WTC11 (cell line): Measurements from ENCODE around the gene GGT6. TPM values are rescaled to one million over a fixed set of nuclear protein-coding genes. Genes with fewer than 3 reads are reported as not detected.

Source experiments
- ATAC-seq: fragments of 200-7000 bp; cut with Tn5 transposase; 2 replicates; pipeline ENCODE4 v1.10.0; 2021; ENCODE audit warnings: mild to moderate bottlenecking, moderate library complexity
- CTCF ChIA-PET: fragments of 300-600 bp; sonication (Branson Sonifier 250); formaldehyde crosslinking; loops from one replicate; lab custom pipeline; 2021; ENCODE audit warnings: antibody characterized with exemption; lab: Charles Lee
- POLR2A ChIA-PET: fragments of 350-600 bp; sonication (Branson Sonifier 250); formaldehyde crosslinking; loops from one replicate; lab custom pipeline; 2021; ENCODE audit warnings: antibody characterized with exemption; lab: Charles Lee
- DNase-seq: peaks from one replicate; pipeline ENCODE4 v3.0.0; 2021; ENCODE audit warnings: low spot score
- H3K27ac Mint-ChIP-seq: 2 replicates; pipeline ENCODE4 v1.8.0; 2021; ENCODE audit warnings: mixed read lengths
- H3K27me3 Mint-ChIP-seq: 2 replicates; pipeline ENCODE4 v1.8.0; 2021; ENCODE audit warnings: low read depth, mild to moderate bottlenecking, moderate library complexity, mixed read lengths
- H3K36me3 Mint-ChIP-seq: 2 replicates; pipeline ENCODE4 v1.8.0; 2021; ENCODE audit warnings: mixed read lengths
- H3K4me1 Mint-ChIP-seq: 2 replicates; pipeline ENCODE4 v1.8.0; 2022; ENCODE audit warnings: mixed read lengths
- H3K4me3 Mint-ChIP-seq: 2 replicates; pipeline ENCODE4 v1.8.0; 2021; ENCODE audit warnings: mild to moderate bottlenecking, moderate library complexity, mixed read lengths
- H3K9me3 Mint-ChIP-seq: 2 replicates; pipeline ENCODE4 v1.8.0; 2021; ENCODE audit warnings: mixed read lengths
- ATF3 ChIP-seq: sonication (generic); formaldehyde crosslinking; conservative IDR thresholded peaks from 2 replicates; pipeline ENCODE4 v1.8.1; 2022; ENCODE audit warnings: mild to moderate bottlenecking, missing genetic modification reagents
- CDX4 ChIP-seq: fragments of 250-450 bp; sonication (Bioruptor Pico); IDR thresholded peaks from 2 replicates; pipeline ENCODE4 v1.9.0; 2021; ENCODE audit warnings: moderate library complexity, mild to moderate bottlenecking, inconsistent platforms, borderline replicate concordance
- FOXP1 ChIP-seq: sonication (generic); formaldehyde crosslinking; IDR thresholded peaks from 2 replicates; pipeline ENCODE4 v1.8.0; 2022; ENCODE audit warnings: missing genetic modification reagents, mild to moderate bottlenecking, moderate library complexity, borderline replicate concordance
- IRF1 ChIP-seq: sonication (generic); formaldehyde crosslinking; IDR thresholded peaks from 2 replicates; pipeline ENCODE4 v1.8.0; 2023; ENCODE audit warnings: missing genetic modification reagents
- MXD4 ChIP-seq: fragments of 250-450 bp; sonication (Bioruptor Pico); IDR thresholded peaks from 2 replicates; pipeline ENCODE4 v1.8.0; 2021; ENCODE audit warnings: mild to moderate bottlenecking, moderate library complexity, borderline replicate concordance
- NFYB ChIP-seq: sonication (generic); formaldehyde crosslinking; conservative IDR thresholded peaks from 2 replicates; pipeline ENCODE4 v1.8.0; 2022; ENCODE audit warnings: low read depth, missing genetic modification reagents
- RELA ChIP-seq: sonication (generic); formaldehyde crosslinking; IDR thresholded peaks from 2 replicates; pipeline ENCODE4 v1.8.1; 2022; ENCODE audit warnings: missing genetic modification reagents, mild to moderate bottlenecking, borderline replicate concordance
- TEAD4 ChIP-seq: sonication (generic); formaldehyde crosslinking; IDR thresholded peaks from 2 replicates; pipeline ENCODE4 v1.8.0; 2022; ENCODE audit warnings: mild to moderate bottlenecking, missing genetic modification reagents
- ZNF263 ChIP-seq: sonication (generic); formaldehyde crosslinking; IDR thresholded peaks from 2 replicates; pipeline ENCODE4 v1.8.1; 2022; ENCODE audit warnings: low read depth, mild to moderate bottlenecking, moderate library complexity, missing genetic modification reagents
- ZNF671 ChIP-seq: fragments of 250-450 bp; sonication (Bioruptor Pico); IDR thresholded peaks from 2 replicates; pipeline ENCODE4 v1.8.0; 2021; ENCODE audit warnings: mild to moderate bottlenecking
- total RNA-seq: library from RNA; stranded (reverse); gene quantifications from 3 replicates; pipeline ENCODE4 v1.2.3, GENCODE V29; 2021
- TF ChIP-seq, protein P1 (sequence below): sonication (generic); formaldehyde crosslinking; IDR thresholded peaks from 2 replicates; pipeline ENCODE4 v1.8.0; 2022; ENCODE audit warnings: mild to moderate bottlenecking, missing genetic modification reagents
- TF ChIP-seq, protein P2 (sequence below): fragments of 250-450 bp; sonication (Bioruptor Pico); IDR thresholded peaks from 2 replicates; pipeline ENCODE4 v2.1.2; 2022; ENCODE audit warnings: mild to moderate bottlenecking, moderate library complexity
- TF ChIP-seq, protein P3 (sequence below): sonication (generic); formaldehyde crosslinking; IDR thresholded peaks from 2 replicates; pipeline ENCODE4 v1.8.0; 2022; ENCODE audit warnings: mild to moderate bottlenecking, missing genetic modification reagents
- TF ChIP-seq, protein P4 (sequence below): sonication (generic); formaldehyde crosslinking; IDR thresholded peaks from 2 replicates; pipeline ENCODE4 v1.8.0; 2023; ENCODE audit warnings: missing genetic modification reagents, mild to moderate bottlenecking, borderline replicate concordance

The GGT6 gene
- total RNA-seq, 1 experiment from 2014 or later: 0.07 TPM

- TF ChIP-seq RELA (no peak), NFYB (CRISPR knock-in tag) (no peak), MXD4 (CRISPR knock-in tag) (no peak), ATF3 (CRISPR knock-in tag) (no peak), ZNF671 (CRISPR knock-in tag) (no peak), TEAD4 (CRISPR knock-in tag) (no peak), IRF1 (CRISPR knock-in tag) (no peak)
- TF ChIP-seq, protein P1, sequence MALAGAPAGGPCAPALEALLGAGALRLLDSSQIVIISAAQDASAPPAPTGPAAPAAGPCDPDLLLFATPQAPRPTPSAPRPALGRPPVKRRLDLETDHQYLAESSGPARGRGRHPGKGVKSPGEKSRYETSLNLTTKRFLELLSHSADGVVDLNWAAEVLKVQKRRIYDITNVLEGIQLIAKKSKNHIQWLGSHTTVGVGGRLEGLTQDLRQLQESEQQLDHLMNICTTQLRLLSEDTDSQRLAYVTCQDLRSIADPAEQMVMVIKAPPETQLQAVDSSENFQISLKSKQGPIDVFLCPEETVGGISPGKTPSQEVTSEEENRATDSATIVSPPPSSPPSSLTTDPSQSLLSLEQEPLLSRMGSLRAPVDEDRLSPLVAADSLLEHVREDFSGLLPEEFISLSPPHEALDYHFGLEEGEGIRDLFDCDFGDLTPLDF (CRISPR knock-in tag): no peak
Measured at GRCh38 chr17:4511199-4511932, 49.0 kb downstream of the GGT6 start (continued).

DNA sequence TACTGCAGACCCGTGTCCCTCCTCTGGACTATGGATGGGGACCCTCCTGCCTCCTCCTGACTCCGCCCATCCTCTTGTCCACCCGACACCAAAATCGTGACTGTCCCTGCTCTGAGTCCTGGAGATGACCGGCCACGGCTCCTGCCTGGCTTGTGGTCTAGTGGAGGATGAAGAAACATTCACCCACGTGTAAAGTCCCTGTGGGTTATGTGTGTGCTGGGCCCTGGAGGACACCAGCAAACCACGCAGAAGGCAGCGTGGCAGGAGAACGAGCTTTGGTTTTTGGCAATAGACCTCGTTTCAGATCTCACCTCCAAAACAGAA is 49.8 kb downstream of the GGT6 start:
- peaks cover 13% of the 10 kb centered on the region for H3K27me3 Mint-ChIP-seq
- no peak overlapping the region for H3K4me3 Mint-ChIP-seq
- ChIA-PET CTCF (interaction anchor here (0.6 to 1.8 kb wide), 2 partner anchors 10 to 90 kb away, joined by 5 read pairs; no protein-coding TSS in a partner anchor), POLR2A (interaction anchor here (0.5 kb wide), 1 partner anchor 88 kb away, joined by 3 read pairs; no protein-coding TSS in a partner anchor)
- no peak for TF ChIP-seq ZNF263 (CRISPR knock-in tag)
- TF ChIP-seq, protein P2, sequence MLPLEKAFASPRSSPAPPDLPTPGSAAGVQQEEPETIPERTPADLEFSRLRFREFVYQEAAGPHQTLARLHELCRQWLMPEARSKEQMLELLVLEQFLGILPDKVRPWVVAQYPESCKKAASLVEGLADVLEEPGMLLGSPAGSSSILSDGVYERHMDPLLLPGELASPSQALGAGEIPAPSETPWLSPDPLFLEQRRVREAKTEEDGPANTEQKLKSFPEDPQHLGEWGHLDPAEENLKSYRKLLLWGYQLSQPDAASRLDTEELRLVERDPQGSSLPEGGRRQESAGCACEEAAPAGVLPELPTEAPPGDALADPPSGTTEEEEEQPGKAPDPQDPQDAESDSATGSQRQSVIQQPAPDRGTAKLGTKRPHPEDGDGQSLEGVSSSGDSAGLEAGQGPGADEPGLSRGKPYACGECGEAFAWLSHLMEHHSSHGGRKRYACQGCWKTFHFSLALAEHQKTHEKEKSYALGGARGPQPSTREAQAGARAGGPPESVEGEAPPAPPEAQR: no peak
- TF ChIP-seq, protein P3, sequence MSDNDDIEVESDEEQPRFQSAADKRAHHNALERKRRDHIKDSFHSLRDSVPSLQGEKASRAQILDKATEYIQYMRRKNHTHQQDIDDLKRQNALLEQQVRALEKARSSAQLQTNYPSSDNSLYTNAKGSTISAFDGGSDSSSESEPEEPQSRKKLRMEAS (CRISPR knock-in tag): no peak
- TF ChIP-seq, protein P4, sequence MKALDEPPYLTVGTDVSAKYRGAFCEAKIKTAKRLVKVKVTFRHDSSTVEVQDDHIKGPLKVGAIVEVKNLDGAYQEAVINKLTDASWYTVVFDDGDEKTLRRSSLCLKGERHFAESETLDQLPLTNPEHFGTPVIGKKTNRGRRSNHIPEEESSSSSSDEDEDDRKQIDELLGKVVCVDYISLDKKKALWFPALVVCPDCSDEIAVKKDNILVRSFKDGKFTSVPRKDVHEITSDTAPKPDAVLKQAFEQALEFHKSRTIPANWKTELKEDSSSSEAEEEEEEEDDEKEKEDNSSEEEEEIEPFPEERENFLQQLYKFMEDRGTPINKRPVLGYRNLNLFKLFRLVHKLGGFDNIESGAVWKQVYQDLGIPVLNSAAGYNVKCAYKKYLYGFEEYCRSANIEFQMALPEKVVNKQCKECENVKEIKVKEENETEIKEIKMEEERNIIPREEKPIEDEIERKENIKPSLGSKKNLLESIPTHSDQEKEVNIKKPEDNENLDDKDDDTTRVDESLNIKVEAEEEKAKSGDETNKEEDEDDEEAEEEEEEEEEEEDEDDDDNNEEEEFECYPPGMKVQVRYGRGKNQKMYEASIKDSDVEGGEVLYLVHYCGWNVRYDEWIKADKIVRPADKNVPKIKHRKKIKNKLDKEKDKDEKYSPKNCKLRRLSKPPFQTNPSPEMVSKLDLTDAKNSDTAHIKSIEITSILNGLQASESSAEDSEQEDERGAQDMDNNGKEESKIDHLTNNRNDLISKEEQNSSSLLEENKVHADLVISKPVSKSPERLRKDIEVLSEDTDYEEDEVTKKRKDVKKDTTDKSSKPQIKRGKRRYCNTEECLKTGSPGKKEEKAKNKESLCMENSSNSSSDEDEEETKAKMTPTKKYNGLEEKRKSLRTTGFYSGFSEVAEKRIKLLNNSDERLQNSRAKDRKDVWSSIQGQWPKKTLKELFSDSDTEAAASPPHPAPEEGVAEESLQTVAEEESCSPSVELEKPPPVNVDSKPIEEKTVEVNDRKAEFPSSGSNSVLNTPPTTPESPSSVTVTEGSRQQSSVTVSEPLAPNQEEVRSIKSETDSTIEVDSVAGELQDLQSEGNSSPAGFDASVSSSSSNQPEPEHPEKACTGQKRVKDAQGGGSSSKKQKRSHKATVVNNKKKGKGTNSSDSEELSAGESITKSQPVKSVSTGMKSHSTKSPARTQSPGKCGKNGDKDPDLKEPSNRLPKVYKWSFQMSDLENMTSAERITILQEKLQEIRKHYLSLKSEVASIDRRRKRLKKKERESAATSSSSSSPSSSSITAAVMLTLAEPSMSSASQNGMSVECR (CRISPR knock-in tag): no peak
- no peak for TF ChIP-seq FOXP1 (CRISPR knock-in tag)
- no peak for TF ChIP-seq CDX4 (CRISPR knock-in tag)
- H3K27ac Mint-ChIP-seq: no peak overlapping the region
- DNase-seq (no peak), ATAC-seq (no peak)
- H3K4me1 Mint-ChIP-seq: peaks cover 7% of the 10 kb centered on the region
- no peaks in the 10 kb centered on the region for H3K36me3 Mint-ChIP-seq
- no peaks in the 10 kb centered on the region for H3K9me3 Mint-ChIP-seq
